HepG2 (cell line): ENCODE data around the gene ARPC1A. TPM values are rescaled to one million over a fixed set of nuclear protein-coding genes. Genes with fewer than 3 reads are reported as not detected.

Experiments
- AGO2 ChIP-seq: fragments of 200-400 bp; formaldehyde crosslinking; optimal IDR thresholded peaks from 2 replicates; pipeline ENCODE3; 2017; ENCODE audit warnings: mild to moderate bottlenecking, low read depth, low read length, moderate library complexity
- ASH2L ChIP-seq: fragments of 300-600, 200-600 bp; sonication (generic); IDR thresholded peaks from 2 replicates; pipeline ENCODE4 v1.7.0; 2017; ENCODE audit warnings: low read depth, mild to moderate bottlenecking, moderate library complexity, mixed read lengths, low read length; ENCODE audit not compliant: insufficient read length
- FOXC1 ChIP-seq: sonication (generic); formaldehyde crosslinking; IDR thresholded peaks from 2 replicates; pipeline ENCODE4 v1.8.0; 2022; ENCODE audit warnings: mild to moderate bottlenecking, missing genetic modification reagents, borderline replicate concordance
- HMG20B ChIP-seq: conservative IDR thresholded peaks from 2 replicates; pipeline ENCODE4 v1.6.1; 2016; ENCODE audit warnings: missing genetic modification reagents, missing compliant biosample characterization
- NFYB ChIP-seq: sonication (generic); formaldehyde crosslinking; IDR thresholded peaks from 2 replicates; pipeline ENCODE4 v1.4.0; 2020; ENCODE audit warnings: missing genetic modification reagents
- NR2C2 ChIP-seq: sonication (generic); formaldehyde crosslinking; IDR thresholded peaks from 2 replicates; pipeline ENCODE4 v1.4.0; 2020; ENCODE audit warnings: missing genetic modification reagents, mild to moderate bottlenecking, moderate library complexity, borderline replicate concordance
- NRL ChIP-seq: sonication (generic); formaldehyde crosslinking; IDR thresholded peaks from 2 replicates; pipeline ENCODE4 v1.5.0; 2020; ENCODE audit warnings: missing genetic modification reagents, mild to moderate bottlenecking, moderate library complexity, borderline replicate concordance
- RCOR2 ChIP-seq: IDR thresholded peaks from 2 replicates; pipeline ENCODE4 v1.6.1; 2016; ENCODE audit warnings: missing biosample characterization, missing genetic modification reagents
- SIN3A ChIP-seq: IDR thresholded peaks from 2 replicates; pipeline ENCODE4 v1.6.1; 2011; ENCODE audit warnings: low read depth, mild to moderate bottlenecking, control low read depth, low read length, borderline replicate concordance
- YEATS4 ChIP-seq: sonication (generic); formaldehyde crosslinking; IDR thresholded peaks from 2 replicates; pipeline ENCODE4 v1.4.0; 2020; ENCODE audit warnings: missing genetic modification reagents, borderline replicate concordance
- ZFP1 ChIP-seq: IDR thresholded peaks from 2 replicates; pipeline ENCODE4 v1.6.1; 2016
- ZNF180 ChIP-seq: sonication (generic); formaldehyde crosslinking; IDR thresholded peaks from 2 replicates; pipeline ENCODE4 v1.4.0; 2020; ENCODE audit warnings: low read depth, missing genetic modification reagents, borderline replicate concordance
- ZNF280B ChIP-seq: sonication (generic); formaldehyde crosslinking; IDR thresholded peaks from 2 replicates; pipeline ENCODE4 v1.5.0; 2020; ENCODE audit warnings: missing genetic modification reagents, mild to moderate bottlenecking, borderline replicate concordance
- ZNF30 ChIP-seq: sonication (generic); formaldehyde crosslinking; IDR thresholded peaks from 2 replicates; pipeline ENCODE4 v1.5.0; 2020; ENCODE audit warnings: mild to moderate bottlenecking, missing genetic modification reagents
- ZNF382 ChIP-seq: sonication (generic); formaldehyde crosslinking; IDR thresholded peaks from 2 replicates; pipeline ENCODE4 v1.5.0; 2020; ENCODE audit warnings: missing genetic modification reagents, mild to moderate bottlenecking, borderline replicate concordance
- ZNF383 ChIP-seq: sonication (generic); formaldehyde crosslinking; IDR thresholded peaks from 2 replicates; pipeline ENCODE4 v1.4.0; 2020; ENCODE audit warnings: missing genetic modification reagents, mild to moderate bottlenecking, borderline replicate concordance
- ZNF430 ChIP-seq: sonication (generic); formaldehyde crosslinking; IDR thresholded peaks from 2 replicates; pipeline ENCODE4 v1.9.0; 2021; ENCODE audit warnings: mild to moderate bottlenecking, missing genetic modification reagents
- ZNF597 ChIP-seq: sonication (generic); formaldehyde crosslinking; IDR thresholded peaks from 2 replicates; pipeline ENCODE4 v1.5.0; 2020; ENCODE audit warnings: missing genetic modification reagents
- ZNF678 ChIP-seq: sonication (generic); formaldehyde crosslinking; IDR thresholded peaks from 2 replicates; pipeline ENCODE4 v1.4.0; 2020; ENCODE audit warnings: mild to moderate bottlenecking, missing genetic modification reagents
- polyA plus RNA-seq, 8 experiments: library from polyadenylated mRNA; depleted of rRNA in 3 of 8; stranded (reverse) in 7 of 8; unstranded in 1 of 8; fragments of >200 nt; fragmentation: Illumina TruSeq in 4 of 8; extraction: Trizol in 4 of 8; gene quantifications; 2 replicates each; pipeline versions ENCODE4 v1.2.1 to v1.2.3, GENCODE V29; 2011 to 2016; ENCODE audit warnings: low read depth in 4 of 8, missing spikeins in 1 of 8, mixed read lengths in 1 of 8; ENCODE audit not compliant: insufficient read depth in 1 of 8
- total RNA-seq, 5 experiments: library from RNA; depleted of rRNA; stranded (reverse); fragments of >200 nt; fragmentation: Illumina TruSeq; extraction: Trizol; gene quantifications; 2 replicates each; pipeline ENCODE4 v1.2.3, GENCODE V29; 2016; ENCODE audit warnings: low read depth in 1 of 5
- TF ChIP-seq, protein P1 (sequence below): sonication (generic); formaldehyde crosslinking; IDR thresholded peaks from 2 replicates; pipeline ENCODE4 v1.8.1; 2023; ENCODE audit warnings: mild to moderate bottlenecking, missing genetic modification reagents
- TF ChIP-seq, protein P2 (sequence below): sonication (generic); formaldehyde crosslinking; IDR thresholded peaks from 2 replicates; pipeline ENCODE4 v1.4.0; 2020; ENCODE audit warnings: missing genetic modification reagents, borderline replicate concordance

ARPC1A gene
- total and polyA plus RNA-seq, 2 of the 13 experiments (the other 11 are each of a cell fraction or from before 2014, with no cell fraction given): 44.3 to 88.5 TPM

- TF ChIP-seq YEATS4 (CRISPR knock-in tag): peak; percentile 28
- no peak for TF ChIP-seq ZNF383 (CRISPR knock-in tag)
- peak; percentile 13; the same call in 1 of the 2 replicates for TF ChIP-seq ZNF30 (CRISPR knock-in tag)
- no peak for TF ChIP-seq ZNF382 (CRISPR knock-in tag)
- TF ChIP-seq AGO2: peak; percentile 69
- TF ChIP-seq NR2C2: no peak; the same call in 1 of the 2 replicates
- no peak for TF ChIP-seq ZNF678 (CRISPR knock-in tag)
- no peak for TF ChIP-seq HMG20B (CRISPR knock-in tag)
- TF ChIP-seq FOXC1 (CRISPR knock-in tag): no peak; the same call in 1 of the 2 replicates
- no peak for TF ChIP-seq ZNF180 (CRISPR knock-in tag)
- peak; percentile 19; the same call in 1 of the 2 replicates for TF ChIP-seq SIN3A
- TF ChIP-seq ASH2L: peak; percentile 69
- TF ChIP-seq NRL: no peak
- TF ChIP-seq NFYB: no peak
- no peak for TF ChIP-seq ZNF280B (CRISPR knock-in tag)
- TF ChIP-seq, protein P1, sequence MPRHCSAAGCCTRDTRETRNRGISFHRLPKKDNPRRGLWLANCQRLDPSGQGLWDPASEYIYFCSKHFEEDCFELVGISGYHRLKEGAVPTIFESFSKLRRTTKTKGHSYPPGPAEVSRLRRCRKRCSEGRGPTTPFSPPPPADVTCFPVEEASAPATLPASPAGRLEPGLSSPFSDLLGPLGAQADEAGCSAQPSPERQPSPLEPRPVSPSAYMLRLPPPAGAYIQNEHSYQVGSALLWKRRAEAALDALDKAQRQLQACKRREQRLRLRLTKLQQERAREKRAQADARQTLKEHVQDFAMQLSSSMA (CRISPR knock-in tag): no peak
- TF ChIP-seq ZNF430 (CRISPR knock-in tag): no peak
- TF ChIP-seq, protein P2, sequence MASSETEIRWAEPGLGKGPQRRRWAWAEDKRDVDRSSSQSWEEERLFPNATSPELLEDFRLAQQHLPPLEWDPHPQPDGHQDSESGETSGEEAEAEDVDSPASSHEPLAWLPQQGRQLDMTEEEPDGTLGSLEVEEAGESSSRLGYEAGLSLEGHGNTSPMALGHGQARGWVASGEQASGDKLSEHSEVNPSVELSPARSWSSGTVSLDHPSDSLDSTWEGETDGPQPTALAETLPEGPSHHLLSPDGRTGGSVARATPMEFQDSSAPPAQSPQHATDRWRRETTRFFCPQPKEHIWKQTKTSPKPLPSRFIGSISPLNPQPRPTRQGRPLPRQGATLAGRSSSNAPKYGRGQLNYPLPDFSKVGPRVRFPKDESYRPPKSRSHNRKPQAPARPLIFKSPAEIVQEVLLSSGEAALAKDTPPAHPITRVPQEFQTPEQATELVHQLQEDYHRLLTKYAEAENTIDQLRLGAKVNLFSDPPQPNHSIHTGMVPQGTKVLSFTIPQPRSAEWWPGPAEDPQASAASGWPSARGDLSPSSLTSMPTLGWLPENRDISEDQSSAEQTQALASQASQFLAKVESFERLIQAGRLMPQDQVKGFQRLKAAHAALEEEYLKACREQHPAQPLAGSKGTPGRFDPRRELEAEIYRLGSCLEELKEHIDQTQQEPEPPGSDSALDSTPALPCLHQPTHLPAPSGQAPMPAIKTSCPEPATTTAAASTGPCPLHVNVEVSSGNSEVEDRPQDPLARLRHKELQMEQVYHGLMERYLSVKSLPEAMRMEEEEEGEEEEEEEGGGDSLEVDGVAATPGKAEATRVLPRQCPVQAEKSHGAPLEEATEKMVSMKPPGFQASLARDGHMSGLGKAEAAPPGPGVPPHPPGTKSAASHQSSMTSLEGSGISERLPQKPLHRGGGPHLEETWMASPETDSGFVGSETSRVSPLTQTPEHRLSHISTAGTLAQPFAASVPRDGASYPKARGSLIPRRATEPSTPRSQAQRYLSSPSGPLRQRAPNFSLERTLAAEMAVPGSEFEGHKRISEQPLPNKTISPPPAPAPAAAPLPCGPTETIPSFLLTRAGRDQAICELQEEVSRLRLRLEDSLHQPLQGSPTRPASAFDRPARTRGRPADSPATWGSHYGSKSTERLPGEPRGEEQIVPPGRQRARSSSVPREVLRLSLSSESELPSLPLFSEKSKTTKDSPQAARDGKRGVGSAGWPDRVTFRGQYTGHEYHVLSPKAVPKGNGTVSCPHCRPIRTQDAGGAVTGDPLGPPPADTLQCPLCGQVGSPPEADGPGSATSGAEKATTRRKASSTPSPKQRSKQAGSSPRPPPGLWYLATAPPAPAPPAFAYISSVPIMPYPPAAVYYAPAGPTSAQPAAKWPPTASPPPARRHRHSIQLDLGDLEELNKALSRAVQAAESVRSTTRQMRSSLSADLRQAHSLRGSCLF: no peak
- TF ChIP-seq ZFP1 (CRISPR knock-in tag): no peak
- TF ChIP-seq ZNF597 (CRISPR knock-in tag): no peak
- no peak for TF ChIP-seq RCOR2 (CRISPR knock-in tag)
These were observed 48.7 kb downstream of the ARPC1A start, which contains the start of gene ARPC1B (continued) for GRCh38 chr7:99374111-99375064.
